ENCODE results near the gene GPLD1.

GPLD1 gene

DNA sequence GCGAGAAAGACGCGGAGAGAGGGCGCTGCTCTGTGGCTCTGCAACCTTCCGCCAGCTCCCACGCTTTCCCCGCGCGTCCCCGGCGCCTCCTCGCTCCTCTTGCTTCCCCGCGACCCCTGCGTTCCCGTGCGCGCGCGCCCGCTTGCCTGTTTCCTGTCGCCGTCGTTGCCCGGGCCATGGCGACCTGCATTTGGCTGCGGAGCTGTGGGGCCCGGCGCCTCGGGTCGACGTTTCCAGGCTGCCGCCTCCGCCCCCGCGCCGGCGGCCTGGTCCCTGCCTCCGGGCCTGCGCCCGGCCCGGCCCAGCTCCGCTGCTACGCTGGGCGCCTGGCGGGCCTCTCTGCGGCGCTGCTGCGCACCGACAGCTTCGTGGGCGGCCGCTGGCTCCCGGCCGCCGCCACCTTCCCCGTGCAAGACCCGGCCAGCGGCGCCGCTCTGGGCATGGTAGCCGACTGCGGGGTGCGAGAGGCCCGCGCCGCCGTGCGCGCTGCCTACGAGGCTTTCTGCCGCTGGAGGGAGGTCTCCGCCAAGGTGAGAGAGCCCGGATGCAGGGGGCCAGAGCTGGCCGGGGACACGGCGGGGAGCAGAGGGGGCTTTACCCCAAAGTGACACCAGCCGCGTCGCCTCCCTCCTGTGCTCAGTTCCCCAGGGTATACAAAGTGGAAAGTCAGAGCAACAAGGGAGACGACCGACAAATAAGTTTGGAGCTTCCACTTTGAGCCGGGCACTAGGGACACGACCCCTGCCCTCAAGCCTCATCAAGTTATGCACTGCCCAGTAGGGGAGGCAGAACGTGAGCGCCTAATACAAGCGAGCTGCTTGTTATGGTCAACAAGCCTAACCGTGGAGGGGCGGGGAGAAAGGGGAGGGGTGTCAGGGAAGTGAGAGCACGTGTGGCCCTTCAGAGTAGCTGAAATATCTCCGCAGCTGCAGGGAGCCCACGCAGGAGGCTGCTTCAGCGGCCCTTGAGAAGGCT, 5.7 kb upstream of the GPLD1 start, which contains the start of gene ALDH5A1:
Gene ALDH5A1, plus strand, starts transcription at position 149 of the 975 bp plus-strand sequence. Its CDS starts 28 bp downstream, at position 177.
- peak within 1 kb of the TSS; percentile 68 for H3K9ac ChIP-seq (ENCODE audit: low read length)
- peaks cover 6% of the 10 kb centered on the region; the same call in 1 of the 2 replicates for H3F3A ChIP-seq (ENCODE audit: insufficient read depth, low read length)
- peak within 1 kb of the TSS; percentile 69; the same call in 1 of the 2 replicates for H3K27ac ChIP-seq (ENCODE audit: low read length)
- H3K36me3 ChIP-seq (replicated peaks; ENCODE audit: insufficient read depth, low read length), result no peaks in the 10 kb centered on the region; the same call in 1 of the 2 replicates
- no peaks in the 10 kb centered on the region for H3K27me3 ChIP-seq (replicated peaks; ENCODE audit: insufficient read depth, low read length)
- TF ChIP-seq, protein P1, sequence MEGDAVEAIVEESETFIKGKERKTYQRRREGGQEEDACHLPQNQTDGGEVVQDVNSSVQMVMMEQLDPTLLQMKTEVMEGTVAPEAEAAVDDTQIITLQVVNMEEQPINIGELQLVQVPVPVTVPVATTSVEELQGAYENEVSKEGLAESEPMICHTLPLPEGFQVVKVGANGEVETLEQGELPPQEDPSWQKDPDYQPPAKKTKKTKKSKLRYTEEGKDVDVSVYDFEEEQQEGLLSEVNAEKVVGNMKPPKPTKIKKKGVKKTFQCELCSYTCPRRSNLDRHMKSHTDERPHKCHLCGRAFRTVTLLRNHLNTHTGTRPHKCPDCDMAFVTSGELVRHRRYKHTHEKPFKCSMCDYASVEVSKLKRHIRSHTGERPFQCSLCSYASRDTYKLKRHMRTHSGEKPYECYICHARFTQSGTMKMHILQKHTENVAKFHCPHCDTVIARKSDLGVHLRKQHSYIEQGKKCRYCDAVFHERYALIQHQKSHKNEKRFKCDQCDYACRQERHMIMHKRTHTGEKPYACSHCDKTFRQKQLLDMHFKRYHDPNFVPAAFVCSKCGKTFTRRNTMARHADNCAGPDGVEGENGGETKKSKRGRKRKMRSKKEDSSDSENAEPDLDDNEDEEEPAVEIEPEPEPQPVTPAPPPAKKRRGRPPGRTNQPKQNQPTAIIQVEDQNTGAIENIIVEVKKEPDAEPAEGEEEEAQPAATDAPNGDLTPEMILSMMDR (IDR thresholded peaks at IDR 0.05; ENCODE audit: low read length), result peak; percentile 8; the same call in 1 of the 2 replicates
- TF ChIP-seq EZH2phosphoT487 (IDR thresholded peaks at IDR 0.05; ENCODE audit: low read length) (no peak), EZH2 (optimal IDR thresholded peaks at IDR 0.05; ENCODE audit: low read depth, low read length) (no peak)
- H4K20me1 ChIP-seq (ENCODE audit: insufficient read depth, low read length), result no peaks in the 10 kb centered on the region
- H3K9me3 ChIP-seq (replicated peaks; ENCODE audit: insufficient read depth, low read length), result no peaks in the 10 kb centered on the region
- H3K4me1 ChIP-seq (ENCODE audit: low read length), result 0 out of 2 replicates have a peak, but pooled peaks cover 5% of the 10 kb centered on the region
- H3K4me3 ChIP-seq (ENCODE audit: low read length), result peak within 1 kb of the TSS; percentile 81
- no peaks in the 10 kb centered on the region for H3K79me2 ChIP-seq (ENCODE audit: low read length)
- DNase-seq, result peak; percentile 78
- no peaks in the 10 kb centered on the region for H3K9me2 ChIP-seq (replicated peaks; ENCODE audit: insufficient read depth, low read length)
- H2AFZ ChIP-seq (ENCODE audit: low read length), result peak within 1 kb of the TSS; percentile 91
- peak within 1 kb of the TSS; percentile 97 for H3K4me2 ChIP-seq (ENCODE audit: low read depth, low read length)

DNA sequence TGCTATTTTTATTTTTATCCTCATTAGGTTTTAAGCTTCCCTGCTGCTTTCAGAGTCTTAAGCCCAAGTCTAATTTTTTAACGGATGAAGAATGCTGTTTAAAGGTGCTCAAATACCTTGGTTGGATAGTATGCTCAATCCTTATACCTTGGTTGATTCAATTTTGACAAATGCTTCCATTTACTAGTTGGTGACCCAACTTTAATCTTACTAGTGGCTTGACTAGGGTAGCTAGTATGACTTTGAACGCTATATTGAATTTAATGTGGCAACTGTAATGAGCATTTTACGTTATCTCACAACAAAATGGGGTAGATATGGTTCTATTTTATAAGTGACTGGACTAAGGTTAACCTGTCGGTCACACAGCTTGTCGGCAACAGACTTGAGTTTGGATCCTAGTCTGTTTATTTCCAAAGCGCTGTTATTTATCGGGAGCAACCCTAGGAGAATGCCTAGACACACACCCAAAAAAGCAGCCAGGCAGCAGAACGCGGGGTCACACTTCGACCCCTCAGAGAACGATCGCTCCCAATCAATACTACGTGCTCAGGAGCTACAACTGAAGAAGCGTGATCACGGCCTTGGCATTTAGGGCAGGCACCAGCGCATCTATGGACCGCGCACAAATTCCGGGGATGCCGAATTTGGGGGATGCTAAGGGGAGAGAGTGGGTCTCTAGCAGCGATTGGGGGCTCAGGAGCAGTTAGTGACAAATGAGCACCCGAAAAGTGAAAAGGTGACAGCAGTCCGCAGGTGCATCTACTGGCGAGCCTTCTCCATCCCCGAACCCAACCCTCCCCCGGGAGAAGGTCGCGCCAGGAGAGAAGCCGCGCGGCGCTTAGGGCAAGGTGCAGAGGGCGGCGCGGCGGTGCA, 4.8 kb upstream of the GPLD1 start:
- no peak for TF ChIP-seq EZH2 (optimal IDR thresholded peaks at IDR 0.05; ENCODE audit: low read depth, low read length)
- no peak for TF ChIP-seq EZH2phosphoT487 (IDR thresholded peaks at IDR 0.05; ENCODE audit: low read length)
- TF ChIP-seq, protein P1 (IDR thresholded peaks at IDR 0.05; ENCODE audit: low read length), result peak; percentile 15; the same call in 1 of the 2 replicates
- peak overlapping the region; percentile 68; the same call in 1 of the 2 replicates for H3K9ac ChIP-seq (ENCODE audit: low read length)
- no peaks in the 10 kb centered on the region for H4K20me1 ChIP-seq (ENCODE audit: insufficient read depth, low read length)
- peak overlapping the region; percentile 81 for H3K4me3 ChIP-seq (ENCODE audit: low read length)
- H3K4me1 ChIP-seq (ENCODE audit: low read length), result 0 out of 2 replicates have a peak, but pooled peaks cover 5% of the 10 kb centered on the region
- H3K27ac ChIP-seq (ENCODE audit: low read length), result peak overlapping the region; percentile 69; the same call in 1 of the 2 replicates
- no peaks in the 10 kb centered on the region; the same call in 1 of the 2 replicates for H3K36me3 ChIP-seq (replicated peaks; ENCODE audit: insufficient read depth, low read length)
- H2AFZ ChIP-seq (ENCODE audit: low read length), result peak overlapping the region; percentile 91
- no peaks in the 10 kb centered on the region for H3K9me3 ChIP-seq (replicated peaks; ENCODE audit: insufficient read depth, low read length)
- no peaks in the 10 kb centered on the region for H3K9me2 ChIP-seq (replicated peaks; ENCODE audit: insufficient read depth, low read length)
- no peak for DNase-seq
- H3F3A ChIP-seq (ENCODE audit: insufficient read depth, low read length), result peaks cover 6% of the 10 kb centered on the region; the same call in 1 of the 2 replicates
- no peaks in the 10 kb centered on the region for H3K27me3 ChIP-seq (replicated peaks; ENCODE audit: insufficient read depth, low read length)
- peak overlapping the region; percentile 97 for H3K4me2 ChIP-seq (ENCODE audit: low read depth, low read length)
- no peaks in the 10 kb centered on the region for H3K79me2 ChIP-seq (ENCODE audit: low read length)

DNA sequence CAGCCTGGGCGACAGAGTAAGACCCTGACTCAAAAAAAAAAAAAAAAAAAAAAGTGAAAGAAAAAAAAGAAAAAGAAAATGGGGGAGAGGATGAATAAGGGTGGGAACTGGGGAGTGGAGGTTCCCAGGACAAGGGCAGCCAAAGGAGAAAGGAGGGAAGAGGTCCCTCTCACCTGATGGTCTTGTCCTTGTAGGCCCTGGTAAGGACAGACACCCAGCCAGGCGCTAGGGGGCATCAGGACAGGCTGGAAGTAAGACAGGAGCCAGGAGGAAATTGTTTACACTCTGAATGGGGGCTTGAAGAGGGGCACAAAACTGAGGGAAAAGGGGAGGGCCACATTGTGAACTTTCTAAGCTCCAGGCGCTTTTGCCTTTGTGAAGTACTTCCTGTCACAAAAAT, 3.1 kb upstream of the GPLD1 start:
- H3F3A ChIP-seq (ENCODE audit: insufficient read depth, low read length), result peaks cover 6% of the 10 kb centered on the region; the same call in 1 of the 2 replicates
- DNase-seq, result no peak
- TF ChIP-seq, protein P1 (IDR thresholded peaks at IDR 0.05; ENCODE audit: low read length), result peak; percentile 36
- no peak for TF ChIP-seq EZH2 (optimal IDR thresholded peaks at IDR 0.05; ENCODE audit: low read depth, low read length)
- TF ChIP-seq EZH2phosphoT487 (IDR thresholded peaks at IDR 0.05; ENCODE audit: low read length), result no peak
- no peak overlapping the region for H3K4me3 ChIP-seq (ENCODE audit: low read length)
- H3K27me3 ChIP-seq (replicated peaks; ENCODE audit: insufficient read depth, low read length), result no peaks in the 10 kb centered on the region
- H3K9ac ChIP-seq (ENCODE audit: low read length), result no peak overlapping the region
- H2AFZ ChIP-seq (ENCODE audit: low read length), result no peak overlapping the region
- no peaks in the 10 kb centered on the region for H3K9me3 ChIP-seq (replicated peaks; ENCODE audit: insufficient read depth, low read length)
- H3K36me3 ChIP-seq (replicated peaks; ENCODE audit: insufficient read depth, low read length), result no peaks in the 10 kb centered on the region; the same call in 1 of the 2 replicates
- H3K27ac ChIP-seq (ENCODE audit: low read length), result no peak overlapping the region
- no peak overlapping the region for H3K4me2 ChIP-seq (ENCODE audit: low read depth, low read length)
- 0 out of 2 replicates have a peak, but pooled peaks cover 5% of the 10 kb centered on the region for H3K4me1 ChIP-seq (ENCODE audit: low read length)
- no peaks in the 10 kb centered on the region for H3K9me2 ChIP-seq (replicated peaks; ENCODE audit: insufficient read depth, low read length)
- no peaks in the 10 kb centered on the region for H4K20me1 ChIP-seq (ENCODE audit: insufficient read depth, low read length)
- no peaks in the 10 kb centered on the region for H3K79me2 ChIP-seq (ENCODE audit: low read length)

Data from MM.1S (cell line).